ENCODE measurements around the gene LRRC74B. TPM values are rescaled to one million over a fixed set of nuclear protein-coding genes. Genes with fewer than 3 reads are reported as not detected.

The LRRC74B gene
- polyA plus RNA-seq, 2 of the 4 experiments (the other 2 are of a cell fraction): 0.08 to 0.10 TPM

DNA sequence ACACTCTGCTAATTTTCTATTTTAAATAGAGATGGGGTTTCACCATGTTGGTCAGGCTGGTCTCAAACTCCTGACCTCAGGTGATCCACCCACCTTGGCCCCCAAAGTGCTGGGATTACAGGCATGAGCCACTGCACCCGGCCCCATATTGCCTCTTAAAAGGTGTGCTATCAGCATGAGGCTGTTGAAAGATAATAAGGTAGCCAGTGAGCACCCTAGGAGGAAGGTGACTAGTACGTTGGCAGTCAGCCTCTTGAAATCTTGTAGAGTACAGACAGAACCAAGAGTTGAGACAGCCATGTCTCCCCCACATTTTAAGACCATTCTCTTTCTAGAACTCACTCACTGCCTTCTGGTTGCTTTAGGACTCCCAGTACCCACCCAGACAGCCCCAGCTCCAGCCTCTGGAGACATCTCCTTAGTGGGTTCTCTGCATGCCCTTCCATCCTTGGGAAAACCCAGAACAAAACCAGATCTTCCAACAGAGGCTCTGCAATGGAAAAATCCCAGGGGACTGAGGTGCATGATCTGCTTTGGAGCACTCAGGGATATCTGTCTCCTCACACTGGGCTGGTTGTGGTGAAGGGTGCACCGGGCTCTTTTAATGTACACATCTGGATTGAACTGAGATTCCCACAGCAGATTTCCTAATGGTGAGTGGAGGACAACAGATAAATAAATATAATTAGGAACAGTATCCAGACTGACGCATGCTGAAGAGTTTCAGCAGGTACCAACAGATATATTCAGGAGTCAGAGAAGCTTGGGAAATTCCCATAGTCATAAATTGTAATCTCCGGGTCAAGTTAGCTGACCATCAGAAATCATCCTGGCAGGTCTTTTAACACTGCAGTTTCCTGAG is 49.4 kb downstream of the LRRC74B start:
- H3K4me2 ChIP-seq: no peak overlapping the region
- no peak overlapping the region for H3K4me3 ChIP-seq
- TF ChIP-seq MAFK (IDR thresholded peaks at IDR 0.05; ENCODE audit: partially characterized antibody) (no peak), CTCF (IDR thresholded peaks at IDR 0.05) (no peak), HMGXB4 (CRISPR knock-in tag; IDR thresholded peaks at IDR 0.05; ENCODE audit: borderline replicate concordance) (no peak), SMC3 (IDR thresholded peaks at IDR 0.05) (no peak), MAX (IDR thresholded peaks at IDR 0.05) (no peak), BHLHE40 (IDR thresholded peaks at IDR 0.05; ENCODE audit: low read depth, low read length) (no peak), RAD21 (conservative IDR thresholded peaks at IDR 0.05 in 1 of 2, IDR thresholded peaks at IDR 0.05 in 1 of 2) (no peak), EP300 (IDR thresholded peaks at IDR 0.05) (no peak), ZFP36 (IDR thresholded peaks at IDR 0.05; ENCODE audit: borderline replicate concordance, partially characterized antibody) (no peak), CEBPB (IDR thresholded peaks at IDR 0.05) (no peak), GATA3 (IDR thresholded peaks at IDR 0.05; ENCODE audit: borderline replicate concordance) (no peak), FOSB (CRISPR knock-in tag; IDR thresholded peaks at IDR 0.05) (no peak), ZNF302 (CRISPR knock-in tag; IDR thresholded peaks at IDR 0.05) (no peak), HDAC2 (IDR thresholded peaks at IDR 0.05) (no peak)
- TF ChIP-seq, protein P1, sequence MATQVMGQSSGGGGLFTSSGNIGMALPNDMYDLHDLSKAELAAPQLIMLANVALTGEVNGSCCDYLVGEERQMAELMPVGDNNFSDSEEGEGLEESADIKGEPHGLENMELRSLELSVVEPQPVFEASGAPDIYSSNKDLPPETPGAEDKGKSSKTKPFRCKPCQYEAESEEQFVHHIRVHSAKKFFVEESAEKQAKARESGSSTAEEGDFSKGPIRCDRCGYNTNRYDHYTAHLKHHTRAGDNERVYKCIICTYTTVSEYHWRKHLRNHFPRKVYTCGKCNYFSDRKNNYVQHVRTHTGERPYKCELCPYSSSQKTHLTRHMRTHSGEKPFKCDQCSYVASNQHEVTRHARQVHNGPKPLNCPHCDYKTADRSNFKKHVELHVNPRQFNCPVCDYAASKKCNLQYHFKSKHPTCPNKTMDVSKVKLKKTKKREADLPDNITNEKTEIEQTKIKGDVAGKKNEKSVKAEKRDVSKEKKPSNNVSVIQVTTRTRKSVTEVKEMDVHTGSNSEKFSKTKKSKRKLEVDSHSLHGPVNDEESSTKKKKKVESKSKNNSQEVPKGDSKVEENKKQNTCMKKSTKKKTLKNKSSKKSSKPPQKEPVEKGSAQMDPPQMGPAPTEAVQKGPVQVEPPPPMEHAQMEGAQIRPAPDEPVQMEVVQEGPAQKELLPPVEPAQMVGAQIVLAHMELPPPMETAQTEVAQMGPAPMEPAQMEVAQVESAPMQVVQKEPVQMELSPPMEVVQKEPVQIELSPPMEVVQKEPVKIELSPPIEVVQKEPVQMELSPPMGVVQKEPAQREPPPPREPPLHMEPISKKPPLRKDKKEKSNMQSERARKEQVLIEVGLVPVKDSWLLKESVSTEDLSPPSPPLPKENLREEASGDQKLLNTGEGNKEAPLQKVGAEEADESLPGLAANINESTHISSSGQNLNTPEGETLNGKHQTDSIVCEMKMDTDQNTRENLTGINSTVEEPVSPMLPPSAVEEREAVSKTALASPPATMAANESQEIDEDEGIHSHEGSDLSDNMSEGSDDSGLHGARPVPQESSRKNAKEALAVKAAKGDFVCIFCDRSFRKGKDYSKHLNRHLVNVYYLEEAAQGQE (IDR thresholded peaks at IDR 0.05): no peak
- TF ChIP-seq, protein P2, sequence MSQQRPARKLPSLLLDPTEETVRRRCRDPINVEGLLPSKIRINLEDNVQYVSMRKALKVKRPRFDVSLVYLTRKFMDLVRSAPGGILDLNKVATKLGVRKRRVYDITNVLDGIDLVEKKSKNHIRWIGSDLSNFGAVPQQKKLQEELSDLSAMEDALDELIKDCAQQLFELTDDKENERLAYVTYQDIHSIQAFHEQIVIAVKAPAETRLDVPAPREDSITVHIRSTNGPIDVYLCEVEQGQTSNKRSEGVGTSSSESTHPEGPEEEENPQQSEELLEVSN (IDR thresholded peaks at IDR 0.05; ENCODE audit: borderline replicate concordance, low read depth): no peak
- POLR2A ChIA-PET: interaction anchor here (0.6 kb wide), 1 partner anchor 1016 kb away, joined by 3 read pairs; no protein-coding TSS in a partner anchor
- CTCF ChIA-PET: no interaction called here
- DNase-seq (ENCODE audit: low read depth in 1 of 2, low spot score in 1 of 2): no peak
- WGBS (ENCODE audit: missing lambda C conversion rate): 61% methylated on average over 5 of the region's 5 CpGs
- no peak for FAIRE-seq
- no peak for ATAC-seq
- no peaks in the 10 kb centered on the region; the same call in 2 of the 3 replicates for H3K4me1 ChIP-seq
- no peaks in the 10 kb centered on the region for H3K9me3 ChIP-seq
- H3K27ac ChIP-seq: no peak overlapping the region

DNA sequence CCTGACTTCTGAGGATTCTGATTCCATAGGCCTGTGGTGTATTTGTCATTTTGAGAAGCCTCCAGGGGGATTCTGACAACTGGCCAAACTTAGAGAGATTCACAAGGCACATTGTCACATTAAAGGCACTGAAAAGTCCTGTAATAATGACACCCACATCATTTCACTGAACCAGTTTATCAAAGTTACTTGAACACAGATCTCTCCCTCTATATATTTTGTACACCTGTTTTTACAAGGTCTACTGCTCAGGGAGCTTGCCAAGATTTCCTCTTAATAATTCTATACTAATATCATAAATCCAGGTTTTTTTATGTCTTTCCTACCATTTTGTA is 50.0 kb downstream of the LRRC74B start:
- POLR2A ChIA-PET: interaction anchor here (0.6 kb wide), 1 partner anchor 1017 kb away, joined by 3 read pairs; no protein-coding TSS in a partner anchor
- CTCF ChIA-PET: no interaction called here
- H3K4me3 ChIP-seq: no peak overlapping the region
- DNase-seq (ENCODE audit: low read depth in 1 of 2, low spot score in 1 of 2) (no peak), FAIRE-seq (no peak), ATAC-seq (no peak)
- H3K27ac ChIP-seq: no peak overlapping the region
- H3K9me3 ChIP-seq: no peaks in the 10 kb centered on the region
- no peak overlapping the region for H3K4me2 ChIP-seq
- H3K4me1 ChIP-seq: peaks cover 5% of the 10 kb centered on the region; the same call in 2 of the 3 replicates
- TF ChIP-seq NFE2L2 (conservative IDR thresholded peaks at IDR 0.05; ENCODE audit: low read length): no peak
- TF ChIP-seq, protein P1 (IDR thresholded peaks at IDR 0.05): no peak
- no peak for TF ChIP-seq ZNF302 (CRISPR knock-in tag; IDR thresholded peaks at IDR 0.05)
- no peak for TF ChIP-seq FOSL2 (IDR thresholded peaks at IDR 0.05)
- TF ChIP-seq FOSL2 (CRISPR knock-in tag; IDR thresholded peaks at IDR 0.05): no peak
- TF ChIP-seq, protein P3, sequence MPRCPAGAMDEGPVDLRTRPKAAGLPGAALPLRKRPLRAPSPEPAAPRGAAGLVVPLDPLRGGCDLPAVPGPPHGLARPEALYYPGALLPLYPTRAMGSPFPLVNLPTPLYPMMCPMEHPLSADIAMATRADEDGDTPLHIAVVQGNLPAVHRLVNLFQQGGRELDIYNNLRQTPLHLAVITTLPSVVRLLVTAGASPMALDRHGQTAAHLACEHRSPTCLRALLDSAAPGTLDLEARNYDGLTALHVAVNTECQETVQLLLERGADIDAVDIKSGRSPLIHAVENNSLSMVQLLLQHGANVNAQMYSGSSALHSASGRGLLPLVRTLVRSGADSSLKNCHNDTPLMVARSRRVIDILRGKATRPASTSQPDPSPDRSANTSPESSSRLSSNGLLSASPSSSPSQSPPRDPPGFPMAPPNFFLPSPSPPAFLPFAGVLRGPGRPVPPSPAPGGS (IDR thresholded peaks at IDR 0.05): no peak
- TF ChIP-seq RNF2 (IDR thresholded peaks at IDR 0.05; ENCODE audit: borderline replicate concordance, low read depth): no peak
- no peak for TF ChIP-seq MAZ (IDR thresholded peaks at IDR 0.05; ENCODE audit: borderline replicate concordance, low read depth, low read length)
- TF ChIP-seq PHF8 (IDR thresholded peaks at IDR 0.05; ENCODE audit: borderline replicate concordance, low read depth): no peak
